Body of pancreas (tissue), 4 donors: ENCODE data around the gene CEACAM1.

Experiments
- POLR2A ChIP-seq, 3 donors: fragments of 450-650 bp; IDR thresholded peaks; one replicate each; pipeline ENCODE4 v1.6.1; 2016; ENCODE audit warnings: antibody characterized with exemption in 3 of 3, mild to moderate bottlenecking in 2 of 3
- TF ChIP-seq, protein P1 (sequence below), 7 experiments: fragments of 450-650 bp in 4 of 7; fragments of 200-600 bp in 3 of 7; sonication (generic) in 3 of 7; IDR thresholded peaks; one replicate each; pipeline ENCODE4 v1.5.1; 2016 to 2019; ENCODE audit warnings: antibody characterized with exemption in 7 of 7

DNA sequence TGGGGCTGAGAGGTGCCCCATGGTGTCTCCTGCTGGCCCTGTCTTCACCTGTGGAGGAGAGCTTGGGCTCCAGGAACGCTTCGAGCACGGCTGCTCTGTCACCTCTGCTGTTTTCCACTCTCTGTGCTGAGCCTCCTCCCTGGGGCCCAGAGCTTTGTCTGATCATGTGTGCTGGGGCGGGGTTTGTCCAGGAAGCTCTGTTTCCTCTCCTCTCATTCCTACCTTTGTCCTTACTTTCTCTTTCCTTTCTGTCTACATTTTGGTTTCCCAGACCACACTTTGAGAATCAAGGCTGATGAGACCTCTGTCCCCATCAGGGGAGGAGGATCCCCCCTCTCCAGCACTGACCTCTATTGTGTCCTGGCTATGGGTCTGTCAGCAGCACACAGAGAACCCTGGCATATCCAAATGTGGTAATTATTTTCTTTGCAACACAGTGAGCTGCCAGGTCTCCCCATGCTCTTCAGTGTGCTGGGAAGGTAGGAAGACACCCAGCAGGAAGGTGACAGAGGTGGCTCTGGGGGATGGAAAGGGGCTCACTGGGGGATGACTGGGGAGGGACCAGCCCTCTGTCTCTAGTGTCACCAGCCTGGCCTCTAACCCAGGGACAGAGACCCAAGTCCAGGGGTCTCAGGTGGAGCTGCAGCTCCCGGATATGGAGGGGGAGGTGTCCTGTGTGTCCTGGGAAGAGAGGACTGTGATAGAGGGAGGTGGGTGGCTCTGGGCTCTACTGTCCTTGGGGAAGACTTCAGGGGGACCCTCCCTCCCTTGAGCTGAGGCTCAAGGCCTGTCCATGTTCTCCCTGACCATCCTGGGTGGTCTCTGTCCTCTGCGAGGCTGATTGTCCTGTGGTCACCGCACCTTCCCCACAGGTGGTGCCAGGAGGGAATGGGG, at the start of gene CEACAM1:
- TF ChIP-seq, protein P1, sequence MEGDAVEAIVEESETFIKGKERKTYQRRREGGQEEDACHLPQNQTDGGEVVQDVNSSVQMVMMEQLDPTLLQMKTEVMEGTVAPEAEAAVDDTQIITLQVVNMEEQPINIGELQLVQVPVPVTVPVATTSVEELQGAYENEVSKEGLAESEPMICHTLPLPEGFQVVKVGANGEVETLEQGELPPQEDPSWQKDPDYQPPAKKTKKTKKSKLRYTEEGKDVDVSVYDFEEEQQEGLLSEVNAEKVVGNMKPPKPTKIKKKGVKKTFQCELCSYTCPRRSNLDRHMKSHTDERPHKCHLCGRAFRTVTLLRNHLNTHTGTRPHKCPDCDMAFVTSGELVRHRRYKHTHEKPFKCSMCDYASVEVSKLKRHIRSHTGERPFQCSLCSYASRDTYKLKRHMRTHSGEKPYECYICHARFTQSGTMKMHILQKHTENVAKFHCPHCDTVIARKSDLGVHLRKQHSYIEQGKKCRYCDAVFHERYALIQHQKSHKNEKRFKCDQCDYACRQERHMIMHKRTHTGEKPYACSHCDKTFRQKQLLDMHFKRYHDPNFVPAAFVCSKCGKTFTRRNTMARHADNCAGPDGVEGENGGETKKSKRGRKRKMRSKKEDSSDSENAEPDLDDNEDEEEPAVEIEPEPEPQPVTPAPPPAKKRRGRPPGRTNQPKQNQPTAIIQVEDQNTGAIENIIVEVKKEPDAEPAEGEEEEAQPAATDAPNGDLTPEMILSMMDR (IDR thresholded peaks at IDR 0.05), result no peak
- peak in 1 of 3 donors; percentile 10 for TF ChIP-seq POLR2A (IDR thresholded peaks at IDR 0.05)
